H7 (cell line): ENCODE results near the gene UGT1A7. TPM values are rescaled to one million over a fixed set of nuclear protein-coding genes. Genes with fewer than 3 reads are reported as not detected.
A peak's percentile ranks its signal among the peaks of the same experiment; 100 is the strongest.

Source experiments
- DNase-seq: peaks from one replicate; pipeline ENCODE4 v3.0.0; 2012
- H3K27me3 ChIP-seq: 2 replicates; pipeline ENCODE4 v1.6.0; 2011; ENCODE audit warnings: mild to moderate bottlenecking, low read length; ENCODE audit not compliant: control insufficient read depth, insufficient read depth
- H3K36me3 ChIP-seq: replicated peaks from 2 replicates; pipeline ENCODE4 v1.5.1; 2011; ENCODE audit warnings: low read length; ENCODE audit not compliant: control insufficient read depth, insufficient read depth
- H3K4me3 ChIP-seq: 2 replicates; pipeline ENCODE4 v1.5.1; 2011; ENCODE audit warnings: low read depth, mild to moderate bottlenecking, control low read depth, low read length, moderate library complexity; ENCODE audit not compliant: insufficient read depth
- total RNA-seq: library from RNA; depleted of rRNA; stranded (reverse); fragments of >200 nt; shearing (Covaris generic); gene quantifications from 2 replicates; pipeline ENCODE4 v1.2.3, GENCODE V29; 2014

The UGT1A7 gene
- total RNA-seq, 1 experiment from 2014 or later = not detected

DNA sequence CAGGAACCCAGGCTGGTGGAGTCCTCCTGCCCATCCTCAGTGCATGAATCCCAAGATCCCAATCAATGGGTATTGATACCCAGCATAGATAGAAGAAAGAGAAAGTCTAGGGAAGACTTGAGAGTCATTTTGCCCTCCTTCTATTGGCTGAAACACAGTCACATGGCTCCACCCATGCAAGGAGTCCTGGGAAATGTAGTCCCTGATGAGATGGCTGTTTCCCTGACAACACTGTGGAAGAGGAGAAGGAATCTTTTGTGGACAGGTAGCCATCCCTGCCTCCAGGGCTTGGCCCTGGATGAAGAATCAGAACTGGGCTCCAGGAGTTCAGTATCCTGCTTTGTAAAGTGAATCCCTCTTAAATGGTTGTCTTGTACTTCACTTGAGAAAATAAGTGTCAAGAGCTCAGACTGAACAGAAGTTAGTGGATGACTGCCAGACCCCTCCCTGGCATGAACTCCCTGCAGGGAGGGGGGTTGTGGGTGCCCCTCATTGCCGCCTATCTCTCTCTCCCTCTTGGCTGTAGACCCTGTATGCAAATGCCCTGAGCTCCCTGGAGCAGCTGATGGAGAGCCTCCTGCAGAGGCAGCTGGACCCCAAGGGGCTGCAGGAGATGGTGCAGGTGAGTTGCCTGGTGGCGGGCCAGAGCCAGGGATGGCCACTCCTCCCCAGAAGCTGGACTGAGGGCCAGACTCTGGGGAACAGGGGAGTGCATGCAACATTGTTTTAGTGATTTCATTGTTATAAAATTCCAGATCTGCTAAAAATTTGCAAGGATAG, 132.5 kb downstream of the UGT1A7 start:
- DNase-seq = peak; percentile 82
- no peak overlapping the region for H3K4me3 ChIP-seq
- H3K27me3 ChIP-seq = no peaks in the 10 kb centered on the region

GRCh38 chr2:233815861-233816260, 134.2 kb downstream of the UGT1A7 start:
- DNase-seq = no peak
- Histone ChIP-seq H3K27me3 (no peaks in the 10 kb centered on the region), H3K4me3 (no peak overlapping the region), H3K36me3 (no peaks in the 10 kb centered on the region)

More for the DNA sequence above, 132.5 kb downstream of the UGT1A7 start:
- H3K36me3 ChIP-seq = no peaks in the 10 kb centered on the region

- no peak overlapping the region for H3K4me3 ChIP-seq
- H3K36me3 ChIP-seq = no peaks in the 10 kb centered on the region
- no peak for DNase-seq
Measured at GRCh38 chr2:233816334-233816733, 134.6 kb downstream of the UGT1A7 start.

GRCh38 chr2:233816771-233817170, 135.1 kb downstream of the UGT1A7 start:
- Histone ChIP-seq H3K27me3 (no peaks in the 10 kb centered on the region), H3K4me3 (no peak overlapping the region), H3K36me3 (no peaks in the 10 kb centered on the region)
- no peak for DNase-seq

More at GRCh38 chr2:233816334-233816733, 134.6 kb downstream of the UGT1A7 start:
- no peaks in the 10 kb centered on the region for H3K27me3 ChIP-seq

DNA sequence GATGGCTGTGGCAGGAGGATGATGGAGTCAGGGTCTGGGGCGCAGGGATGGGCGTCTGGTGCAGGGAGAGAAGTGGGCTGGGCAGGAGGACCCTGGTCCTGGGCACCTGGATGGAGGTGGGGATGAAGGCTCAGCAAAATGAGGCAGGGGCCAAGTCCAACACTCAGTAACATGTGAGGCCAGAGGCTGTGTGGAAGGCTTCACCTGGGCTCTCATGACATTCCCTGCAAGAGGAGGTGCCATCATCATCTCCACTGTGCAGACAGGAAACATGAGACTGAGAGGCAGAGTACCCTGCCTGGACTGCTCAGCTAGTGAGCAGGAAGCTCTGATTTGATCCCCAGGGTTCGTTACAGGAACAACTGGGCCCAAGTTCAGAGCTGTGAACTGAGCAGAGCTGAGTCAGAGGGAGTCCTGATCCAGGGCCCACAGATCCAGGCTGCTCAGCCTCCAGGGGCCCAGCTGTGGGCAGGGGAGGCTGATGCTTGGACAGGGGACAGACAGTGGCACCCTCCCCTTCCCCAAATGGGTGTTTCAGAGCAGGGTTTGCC, 135.7 kb downstream of the UGT1A7 start:
- Histone ChIP-seq H3K36me3 (no peaks in the 10 kb centered on the region), H3K27me3 (no peaks in the 10 kb centered on the region), H3K4me3 (no peak overlapping the region)
- DNase-seq = no peak

DNA sequence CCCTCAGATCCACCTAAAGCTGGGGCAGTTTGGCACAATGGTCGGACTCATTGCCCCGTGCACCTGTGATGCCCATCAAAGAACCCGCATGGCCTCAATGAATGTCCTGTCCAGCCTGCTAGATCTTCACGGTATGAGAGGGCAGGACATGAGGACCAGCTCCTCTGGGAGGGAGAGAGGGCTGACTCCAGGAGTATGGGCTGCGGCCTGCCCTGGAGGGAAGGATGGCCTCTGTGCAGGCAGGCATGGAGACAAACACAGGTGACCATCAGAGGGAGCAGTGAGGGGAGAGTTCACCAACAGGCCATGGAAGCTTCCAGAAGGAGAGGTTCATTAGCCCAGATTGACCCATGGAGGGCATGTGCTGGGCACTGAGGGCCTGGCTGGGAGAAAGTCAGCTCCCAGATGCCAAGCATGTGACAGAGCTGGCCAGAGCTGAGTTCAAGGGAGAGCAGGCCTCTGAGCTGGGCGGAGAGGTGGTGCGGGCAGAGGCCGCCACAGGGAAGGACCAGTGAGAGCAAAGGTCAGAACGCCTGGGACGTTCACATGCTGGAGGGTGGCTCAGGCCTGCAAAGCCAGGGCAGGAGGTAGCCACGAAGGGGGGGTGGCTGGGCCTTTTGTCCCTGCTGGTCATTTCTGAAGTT, 136.4 kb downstream of the UGT1A7 start:
- Histone ChIP-seq H3K4me3 (no peak overlapping the region), H3K36me3 (no peaks in the 10 kb centered on the region), H3K27me3 (no peaks in the 10 kb centered on the region)
- peak; percentile 41 for DNase-seq

DNA sequence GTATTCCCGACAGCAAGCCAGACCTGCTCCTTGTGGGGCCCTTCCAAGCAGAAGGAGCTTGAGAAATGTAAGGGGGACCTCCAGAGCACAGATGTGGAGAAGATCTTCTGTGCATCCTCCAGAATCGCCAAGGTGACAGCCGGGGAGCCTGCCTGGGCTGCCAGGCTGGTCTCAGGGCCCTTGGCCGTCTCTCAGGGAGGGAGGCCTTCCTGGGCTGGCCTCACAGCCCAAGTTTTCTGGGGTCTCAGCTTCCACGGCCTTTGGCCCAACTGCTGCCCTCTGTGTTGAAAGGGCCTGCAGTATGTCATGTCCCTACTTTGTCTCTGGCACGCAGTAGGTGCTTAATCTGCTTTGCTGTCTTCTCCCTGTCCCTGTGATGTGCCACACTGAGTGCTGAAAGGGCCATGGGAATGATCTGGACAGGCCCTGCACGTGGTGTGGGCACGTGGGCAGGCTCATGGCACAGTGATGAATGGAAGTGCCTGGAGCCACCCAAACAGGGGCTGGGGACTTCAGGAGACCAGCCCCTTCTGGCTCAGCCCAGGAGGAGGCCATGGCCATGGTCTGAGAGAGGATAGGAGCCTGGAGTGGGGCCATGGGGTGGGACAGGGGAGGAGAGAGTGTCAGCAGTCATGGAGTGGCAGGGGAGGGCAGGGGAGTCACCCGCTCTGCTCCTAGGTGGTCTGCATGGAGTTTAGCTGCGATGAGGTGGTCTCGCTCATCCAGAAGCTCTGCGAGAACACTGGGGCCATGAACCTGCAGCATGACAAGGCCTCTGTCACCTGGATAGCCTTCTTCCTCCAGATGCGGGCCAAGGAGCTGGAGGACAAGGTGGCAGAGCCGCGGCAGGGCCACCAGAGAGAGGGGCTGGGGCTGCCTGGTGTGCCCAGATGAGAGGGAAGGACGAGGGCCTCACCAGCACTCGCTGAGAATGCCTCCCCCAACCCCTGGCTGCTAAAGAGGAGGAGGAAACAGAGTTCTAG, 137.2 kb downstream of the UGT1A7 start:
- Histone ChIP-seq H3K36me3 (no peaks in the 10 kb centered on the region), H3K4me3 (no peak overlapping the region), H3K27me3 (no peaks in the 10 kb centered on the region)
- DNase-seq = no peak

- no peak for DNase-seq
- Histone ChIP-seq H3K27me3 (no peaks in the 10 kb centered on the region), H3K4me3 (no peak overlapping the region), H3K36me3 (no peaks in the 10 kb centered on the region)
Measured at GRCh38 chr2:233819884-233820773, 138.4 kb downstream of the UGT1A7 start.

DNA sequence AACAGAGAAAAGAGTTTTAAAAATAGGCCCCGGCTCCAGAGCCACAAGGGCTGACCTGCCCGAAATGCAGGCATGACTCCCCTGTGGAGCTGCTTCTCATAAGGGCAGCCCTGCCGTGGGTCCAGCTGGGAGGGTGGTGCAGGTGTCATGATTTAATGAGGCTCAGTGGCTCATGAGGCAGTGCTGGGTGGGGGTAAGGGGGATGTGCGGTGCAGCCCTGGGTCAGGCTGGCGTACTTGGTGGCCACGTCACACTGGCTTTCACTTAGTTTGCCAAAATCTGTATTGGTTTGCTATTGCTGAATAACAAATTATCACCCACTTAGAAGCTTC, 139.0 kb downstream of the UGT1A7 start:
- no peak for DNase-seq
- H3K27me3 ChIP-seq = no peaks in the 10 kb centered on the region
- H3K36me3 ChIP-seq = no peaks in the 10 kb centered on the region
- H3K4me3 ChIP-seq = no peak overlapping the region

DNA sequence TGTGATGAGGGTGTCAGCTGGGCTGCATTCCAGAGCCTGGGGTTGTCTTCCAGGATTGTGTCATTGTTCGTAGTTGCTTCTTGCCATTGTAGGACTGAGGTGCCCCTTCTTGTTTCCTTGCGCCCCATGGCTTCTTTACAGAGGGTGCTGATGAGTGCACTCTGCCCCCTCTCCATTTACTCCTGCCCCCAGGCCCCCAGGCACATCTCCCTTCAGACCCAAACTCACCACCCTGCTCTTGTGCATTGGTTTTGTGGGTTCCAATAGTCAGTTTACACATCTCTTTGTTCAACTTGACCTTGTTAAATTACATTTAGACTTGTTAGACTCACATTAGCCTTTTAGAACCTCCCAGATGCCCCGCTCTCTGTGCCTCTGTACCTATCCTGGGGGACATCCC, 139.5 kb downstream of the UGT1A7 start:
- DNase-seq = peak; percentile 38
- Histone ChIP-seq H3K27me3 (no peaks in the 10 kb centered on the region), H3K36me3 (no peaks in the 10 kb centered on the region), H3K4me3 (no peak overlapping the region)

DNA sequence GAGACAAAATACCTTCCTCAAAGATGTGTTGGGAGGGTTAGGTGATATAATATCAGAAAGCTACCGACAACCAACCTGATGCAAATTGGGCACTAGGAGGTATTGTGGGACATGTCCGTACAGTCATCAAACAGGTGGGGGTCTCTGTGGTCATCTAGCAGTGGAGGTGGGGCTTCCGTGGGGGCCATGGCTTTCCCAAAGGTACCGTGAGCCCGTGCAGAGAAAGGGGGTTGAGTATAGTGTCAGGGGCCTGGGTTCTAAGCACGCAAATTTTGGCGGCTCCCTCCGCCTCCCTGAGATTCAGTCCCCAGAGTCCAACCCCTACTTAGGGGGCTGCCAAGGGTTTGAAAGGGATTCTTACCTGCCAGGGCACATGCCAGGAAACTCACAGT, 140.0 kb downstream of the UGT1A7 start:
- Histone ChIP-seq H3K27me3 (no peaks in the 10 kb centered on the region), H3K4me3 (no peak overlapping the region), H3K36me3 (no peaks in the 10 kb centered on the region)
- DNase-seq = no peak

GRCh38 chr2:233822101-233822771, 140.5 kb downstream of the UGT1A7 start:
- H3K27me3 ChIP-seq = no peaks in the 10 kb centered on the region
- peak; percentile 56 for DNase-seq
- no peak overlapping the region for H3K4me3 ChIP-seq
- H3K36me3 ChIP-seq = no peaks in the 10 kb centered on the region
